ENCODE measurements around the gene TRA2B.

- TF ChIP-seq, protein P1, sequence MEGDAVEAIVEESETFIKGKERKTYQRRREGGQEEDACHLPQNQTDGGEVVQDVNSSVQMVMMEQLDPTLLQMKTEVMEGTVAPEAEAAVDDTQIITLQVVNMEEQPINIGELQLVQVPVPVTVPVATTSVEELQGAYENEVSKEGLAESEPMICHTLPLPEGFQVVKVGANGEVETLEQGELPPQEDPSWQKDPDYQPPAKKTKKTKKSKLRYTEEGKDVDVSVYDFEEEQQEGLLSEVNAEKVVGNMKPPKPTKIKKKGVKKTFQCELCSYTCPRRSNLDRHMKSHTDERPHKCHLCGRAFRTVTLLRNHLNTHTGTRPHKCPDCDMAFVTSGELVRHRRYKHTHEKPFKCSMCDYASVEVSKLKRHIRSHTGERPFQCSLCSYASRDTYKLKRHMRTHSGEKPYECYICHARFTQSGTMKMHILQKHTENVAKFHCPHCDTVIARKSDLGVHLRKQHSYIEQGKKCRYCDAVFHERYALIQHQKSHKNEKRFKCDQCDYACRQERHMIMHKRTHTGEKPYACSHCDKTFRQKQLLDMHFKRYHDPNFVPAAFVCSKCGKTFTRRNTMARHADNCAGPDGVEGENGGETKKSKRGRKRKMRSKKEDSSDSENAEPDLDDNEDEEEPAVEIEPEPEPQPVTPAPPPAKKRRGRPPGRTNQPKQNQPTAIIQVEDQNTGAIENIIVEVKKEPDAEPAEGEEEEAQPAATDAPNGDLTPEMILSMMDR (IDR thresholded peaks at IDR 0.05; ENCODE audit: low read length) = no peak
- TF ChIP-seq EZH2phosphoT487 (IDR thresholded peaks at IDR 0.05; ENCODE audit: low read length) (no peak), EZH2 (optimal IDR thresholded peaks at IDR 0.05; ENCODE audit: low read depth, low read length) (no peak)
Observed at GRCh38 chr3:185878920-185879319, 58.9 kb downstream of the TRA2B start.

Data from MM.1S (cell line).